Measurements from ENCODE around the gene RPS18. TPM values are rescaled to one million over a fixed set of nuclear protein-coding genes. Genes with fewer than 3 reads are reported as not detected.

RPS18 gene
- total RNA-seq, 1 donor from 2014 or later = 4,478 TPM

DNA sequence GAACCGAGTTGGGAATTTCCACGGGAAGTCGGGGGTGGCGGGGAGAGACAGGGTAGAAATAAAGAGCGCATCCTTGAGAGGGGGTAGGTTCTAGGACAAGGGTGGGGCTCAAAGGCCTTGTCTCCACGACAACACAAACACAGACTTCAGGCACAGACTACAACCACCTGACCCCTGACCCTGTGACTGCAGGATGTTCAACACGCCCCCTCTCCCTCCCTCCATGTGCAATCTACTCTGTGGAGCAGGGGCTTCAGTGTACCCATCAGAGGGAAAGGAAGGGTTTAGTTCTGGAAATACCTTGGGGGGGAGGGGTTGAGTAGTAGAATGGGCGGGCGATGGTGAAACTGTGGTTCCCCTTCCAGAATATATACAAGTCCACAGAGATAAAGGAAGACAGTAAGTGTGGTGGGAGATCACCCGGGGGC, 42.7 kb downstream of the RPS18 start:
- no peak for DNase-seq (ENCODE audit: low read depth, low spot score)

DNA sequence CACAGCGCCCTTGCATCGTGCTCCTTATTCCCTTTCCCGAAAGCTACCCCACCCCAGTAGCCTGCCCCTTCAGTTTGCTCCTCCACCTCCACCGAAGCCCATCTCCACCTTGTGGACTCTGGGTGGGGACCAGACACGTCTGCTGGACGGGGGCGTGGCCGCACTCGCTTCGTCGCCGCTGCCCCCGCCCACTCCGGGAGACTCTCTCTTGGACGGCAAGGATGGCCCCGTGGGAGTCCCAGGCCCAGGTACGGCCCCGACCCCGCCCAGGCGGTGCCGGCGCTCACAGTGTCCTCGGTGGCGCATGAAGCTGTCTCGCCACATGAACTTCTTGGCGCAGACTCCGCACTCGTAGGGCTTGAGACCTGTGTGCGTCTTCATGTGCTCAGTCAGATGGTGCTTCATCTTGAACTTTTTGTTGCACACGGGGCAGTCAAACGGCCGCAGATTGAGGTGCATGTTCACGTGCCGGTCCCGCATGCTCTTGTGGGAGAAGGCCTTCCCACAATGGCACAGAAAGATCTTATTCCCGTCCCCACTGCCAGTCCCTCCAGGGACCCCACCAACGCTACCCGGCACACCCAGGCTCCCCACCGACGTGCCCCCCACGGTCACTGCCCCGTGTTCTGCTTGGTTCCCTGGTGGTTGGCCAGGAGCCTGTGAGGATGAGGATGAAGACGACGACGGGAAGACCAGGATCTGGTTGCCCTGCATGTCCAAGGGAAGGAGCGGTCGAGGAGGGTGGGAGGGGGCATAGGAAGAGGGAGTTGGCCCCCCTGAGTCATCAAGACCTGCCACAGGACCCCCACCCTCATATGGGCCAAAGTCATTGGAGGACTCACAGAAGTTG, 43.3 kb downstream of the RPS18 start:
- DNase-seq (ENCODE audit: low read depth, low spot score) = no peak

- DNase-seq (ENCODE audit: low read depth, low spot score) = no peak
Measured at GRCh38 chr6:33315793-33316602, 44.1 kb downstream of the RPS18 start.

- no peak for DNase-seq (ENCODE audit: low read depth, low spot score)
Measured at GRCh38 chr6:33316603-33317418, 44.9 kb downstream of the RPS18 start.

DNA sequence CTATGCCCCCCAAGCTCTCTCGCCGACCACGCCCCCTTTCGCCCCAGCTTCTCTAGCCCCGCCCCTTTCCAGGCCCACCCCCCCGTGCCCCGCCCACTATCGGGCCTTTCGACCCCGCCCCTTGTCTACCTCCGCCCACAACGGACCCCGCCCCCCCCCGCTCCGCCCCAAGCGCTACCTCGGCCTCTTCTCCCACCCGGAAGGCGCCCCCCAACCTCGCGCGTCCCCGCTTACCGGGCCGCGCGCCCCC, 45.5 kb downstream of the RPS18 start:
- no peak for DNase-seq (ENCODE audit: low read depth, low spot score)

DNA sequence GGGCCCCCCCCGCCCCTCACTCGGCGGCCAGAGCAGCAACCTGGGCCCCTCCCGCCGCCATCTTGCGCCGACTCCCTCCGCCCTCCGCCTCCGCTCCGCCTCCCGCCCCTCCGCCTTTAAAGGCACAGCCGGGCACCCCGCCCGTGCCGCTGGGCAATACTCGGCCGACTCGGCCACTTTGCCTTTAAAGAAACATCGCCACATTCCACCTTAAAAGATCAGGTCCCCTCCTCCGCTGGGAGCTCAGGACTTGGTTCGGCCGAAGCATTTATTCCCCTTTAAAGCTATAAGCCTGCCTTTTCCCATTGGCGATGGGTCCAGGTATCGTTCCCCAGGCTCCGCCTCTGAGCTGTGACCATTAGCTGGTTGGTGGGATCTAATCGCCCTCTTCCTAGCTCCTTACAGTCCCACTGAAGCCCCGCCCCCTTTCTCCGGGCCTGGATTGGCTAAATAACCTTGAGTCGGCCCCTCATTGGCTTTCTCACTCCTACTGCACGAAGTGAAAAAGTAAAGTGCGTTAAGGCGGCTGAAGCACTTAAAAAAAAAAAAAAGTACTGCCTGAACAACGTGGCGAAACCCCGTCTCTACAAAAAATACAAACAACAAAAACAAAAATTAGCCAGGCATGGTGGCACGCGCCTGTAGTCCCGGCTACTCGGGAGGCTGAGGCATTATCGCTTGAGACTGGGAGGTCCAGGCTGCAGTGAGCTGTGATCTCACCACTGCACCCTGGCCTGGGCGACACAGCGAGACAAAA, 46.0 kb downstream of the RPS18 start, which contains the start of gene ZBTB22:
Gene ZBTB22, minus strand, starts transcription at position 76 of the 757 bp plus-strand sequence. CDS start 828 bp downstream, outside the sequence.
- DNase-seq (ENCODE audit: low read depth, low spot score) = peak; percentile 98

GRCh38 chr6:33318426-33319073, 46.7 kb downstream of the RPS18 start:
- DNase-seq (ENCODE audit: low read depth, low spot score) = no peak

DNA sequence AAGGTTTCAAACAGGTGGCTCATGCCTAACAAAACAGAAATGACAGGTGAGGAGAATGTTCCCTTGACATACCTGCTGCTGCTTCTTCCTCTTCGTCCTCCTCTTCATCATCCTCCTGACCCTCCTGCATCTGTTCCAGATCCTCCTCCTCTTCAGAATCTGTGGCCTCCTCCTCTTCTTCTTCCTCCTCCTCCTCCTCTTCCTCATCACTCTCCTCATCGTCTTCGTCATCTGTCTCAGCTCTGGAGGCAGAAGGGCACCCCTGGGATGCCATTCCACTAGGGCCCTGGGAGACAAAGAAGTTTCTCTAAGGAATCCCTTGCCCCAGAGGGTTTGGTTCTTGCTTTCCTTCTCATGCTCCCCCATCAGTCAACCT, 48.1 kb downstream of the RPS18 start:
- DNase-seq (ENCODE audit: low read depth, low spot score) = no peak

- DNase-seq (ENCODE audit: low read depth, low spot score) = no peak
Measured at GRCh38 chr6:33320315-33321181, 48.7 kb downstream of the RPS18 start.

DNA sequence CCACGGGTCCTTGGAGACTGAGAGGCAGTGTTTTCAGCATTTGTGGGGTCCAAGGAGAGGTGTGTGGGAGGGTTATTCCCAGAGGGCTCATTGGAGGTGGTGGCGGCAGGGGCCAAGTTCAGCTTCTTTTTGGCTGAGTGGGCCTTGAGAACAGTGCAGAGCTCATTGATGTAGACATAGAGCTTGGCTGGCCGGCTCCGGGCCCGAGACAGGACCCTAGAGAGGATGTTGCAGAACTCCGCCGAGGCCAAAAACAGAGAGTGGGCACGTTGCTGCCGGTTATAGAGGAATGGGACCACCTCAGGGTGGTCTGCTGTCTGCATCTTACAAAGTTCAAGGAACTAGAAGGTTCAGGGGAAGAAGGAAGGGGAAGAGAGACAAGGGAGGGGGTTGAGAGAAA, 49.4 kb downstream of the RPS18 start:
- no peak for DNase-seq (ENCODE audit: low read depth, low spot score)

- DNase-seq (ENCODE audit: low read depth, low spot score) = no peak
Measured at GRCh38 chr6:33323623-33323948, 51.7 kb downstream of the RPS18 start.

GRCh38 chr6:33324125-33324524, 52.2 kb downstream of the RPS18 start:
- DNase-seq (ENCODE audit: low read depth, low spot score) = no peak

Other genes starting within 250 kb of the RPS18 start
- gene HLA-DPA1, start 198.4 kb upstream of the RPS18 start, total RNA-seq = 1.4 TPM in 1 of 2 replicates, not detected in the other
- 0.46 and 10.3 TPM in 2 replicates for gene HLA-DPB1, start 196.1 kb upstream of the RPS18 start, total RNA-seq
- gene COL11A2, start 79.6 kb upstream of the RPS18 start, total RNA-seq = 0.07 and 0.11 TPM in 2 replicates
- gene RXRB, start 71.4 kb upstream of the RPS18 start, total RNA-seq = 22.4 and 23.6 TPM in 2 replicates
- gene SLC39A7, start 71.2 kb upstream of the RPS18 start, total RNA-seq = 107 and 131 TPM in 2 replicates
- gene HSD17B8, start 67.4 kb upstream of the RPS18 start, total RNA-seq = 3.5 and 8.6 TPM in 2 replicates
- gene RING1, start 63.6 kb upstream of the RPS18 start, total RNA-seq = 23.0 and 27.5 TPM in 2 replicates
- 32.1 and 33.0 TPM in 2 replicates for gene VPS52, start 199 bp upstream of the RPS18 start, total RNA-seq
- gene B3GALT4, start 5.0 kb downstream of the RPS18 start, total RNA-seq = 2.8 and 4.7 TPM in 2 replicates
- 90.2 and 94.7 TPM in 2 replicates for gene WDR46, start 17.2 kb downstream of the RPS18 start, total RNA-seq
- 51.2 and 53.3 TPM in 2 replicates for gene PFDN6, start 17.5 kb downstream of the RPS18 start, total RNA-seq
- gene RGL2, start 26.9 kb downstream of the RPS18 start, total RNA-seq = 39.4 and 42.5 TPM in 2 replicates
- gene TAPBP, start 42.0 kb downstream of the RPS18 start, total RNA-seq = 48.7 and 71.1 TPM in 2 replicates
- 14.3 and 16.4 TPM in 2 replicates for gene ZBTB22, start 45.7 kb downstream of the RPS18 start, total RNA-seq
- 48.6 and 49.9 TPM in 2 replicates for gene DAXX, start 50.9 kb downstream of the RPS18 start, total RNA-seq
- gene KIFC1, start 119.7 kb downstream of the RPS18 start, total RNA-seq = 19.9 and 40.4 TPM in 2 replicates
- 6.8 and 10.7 TPM in 2 replicates for gene PHF1, start 138.9 kb downstream of the RPS18 start, total RNA-seq
- 49.5 and 51.8 TPM in 2 replicates for gene CUTA, start 146.0 kb downstream of the RPS18 start, total RNA-seq
- 1.5 and 2.2 TPM in 2 replicates for gene SYNGAP1, start 148.0 kb downstream of the RPS18 start, total RNA-seq
- 6.1 and 6.7 TPM in 2 replicates for gene ZBTB9, start 182.5 kb downstream of the RPS18 start, total RNA-seq